Left ventricle myocardium inferior (tissue), 1 donor: Measurements from ENCODE around the gene ANO10. TPM values are rescaled to one million over a fixed set of nuclear protein-coding genes. Genes with fewer than 3 reads are reported as not detected.

ENCODE experiments used
- DNase-seq: peaks from one replicate; pipeline ENCODE4 v3.0.0-alpha.2; 2020
- H3K27ac ChIP-seq: fragments of 200-600 bp; replicated peaks from 2 replicates; pipeline ENCODE4 v1.8.0; 2021
- H3K27me3 ChIP-seq: fragments of 200-600 bp; 2 replicates; pipeline ENCODE4 v1.8.0; 2021; ENCODE audit warnings: low read depth
- H3K36me3 ChIP-seq: fragments of 200-600 bp; 2 replicates; pipeline ENCODE4 v1.8.0; 2021
- H3K4me1 ChIP-seq: fragments of 200-600 bp; 2 replicates; pipeline ENCODE4 v1.8.0; 2021
- H3K4me3 ChIP-seq: fragments of 200-600 bp; 2 replicates; pipeline ENCODE4 v1.8.0; 2021; ENCODE audit warnings: mild to moderate bottlenecking, moderate library complexity
- H3K9me3 ChIP-seq: fragments of 200-600 bp; replicated peaks from 2 replicates; pipeline ENCODE4 v1.8.0; 2021
- CTCF ChIP-seq: fragments of 200-600 bp; IDR thresholded peaks from 2 replicates; pipeline ENCODE4 v1.8.0; 2021; ENCODE audit warnings: antibody characterized with exemption, mild to moderate bottlenecking, borderline replicate concordance
- intact Hi-C: fragments of 100-400 bp; cut with micrococcal nuclease; formaldehyde crosslinking; loops from one replicate; pipeline ENCODE4 v1.11.0; 2022
- total RNA-seq: library from RNA; stranded (reverse); fragmentation: NEBNext Ultra II Directional; extraction: Animal tissue kit (Norgen Biotek cat#: 25700); gene quantifications from one replicate; pipeline ENCODE4 v1.2.1, GENCODE V29; 2021
- donor health status: DM: no; HTN: yes; CAD: no; lungs with severe emphysema.

Gene ANO10
- total RNA-seq, 1 donor from 2014 or later, result 12.6 TPM

GRCh38 chr3:43432462-43432861 is 189.3 kb downstream of the ANO10 start:
- no peak overlapping the region for H3K4me3 ChIP-seq
- no peak for DNase-seq
- no peaks in the 10 kb centered on the region for H3K27me3 ChIP-seq
- no peak for TF ChIP-seq CTCF
- H3K36me3 ChIP-seq, result no peaks in the 10 kb centered on the region
- no peak overlapping the region for H3K27ac ChIP-seq
- H3K9me3 ChIP-seq, result peaks cover 3% of the 10 kb centered on the region
- peaks cover 12% of the 10 kb centered on the region for H3K4me1 ChIP-seq
- intact Hi-C loops, result no loop called here

- no peaks in the 10 kb centered on the region for H3K36me3 ChIP-seq
- DNase-seq, result peak; percentile 69
- H3K4me1 ChIP-seq, result peaks cover 40% of the 10 kb centered on the region
- H3K27me3 ChIP-seq, result no peaks in the 10 kb centered on the region
- intact Hi-C loops, result no loop called here
- TF ChIP-seq CTCF, result no peak
- peak overlapping the region; percentile 82 for H3K27ac ChIP-seq
- H3K4me3 ChIP-seq, result no peak overlapping the region
- H3K9me3 ChIP-seq, result peaks cover 11% of the 10 kb centered on the region
Observed at GRCh38 chr3:43426388-43426787, 195.4 kb downstream of the ANO10 start.

- peak overlapping the region; percentile 82 for H3K27ac ChIP-seq
- no peak for DNase-seq
- intact Hi-C loops, result no loop called here
- no peak for TF ChIP-seq CTCF
- H3K9me3 ChIP-seq, result peaks cover 11% of the 10 kb centered on the region
- H3K4me1 ChIP-seq, result peaks cover 40% of the 10 kb centered on the region
- H3K36me3 ChIP-seq, result no peaks in the 10 kb centered on the region
- no peaks in the 10 kb centered on the region for H3K27me3 ChIP-seq
- H3K4me3 ChIP-seq, result no peak overlapping the region
Observed at GRCh38 chr3:43425829-43426228, 196.0 kb downstream of the ANO10 start.

- Histone ChIP-seq H3K27me3 (no peaks in the 10 kb centered on the region), H3K4me3 (no peak overlapping the region), H3K4me1 (peaks cover 50% of the 10 kb centered on the region), H3K36me3 (no peaks in the 10 kb centered on the region), H3K9me3 (peaks cover 11% of the 10 kb centered on the region), H3K27ac (peak overlapping the region; percentile 82)
- TF ChIP-seq CTCF, result no peak
- DNase-seq, result no peak
- intact Hi-C loops, result no loop called here
Observed at GRCh38 chr3:43423639-43424038, 198.2 kb downstream of the ANO10 start.

GRCh38 chr3:43423142-43423541 is 198.7 kb downstream of the ANO10 start:
- no peak for TF ChIP-seq CTCF
- Histone ChIP-seq H3K4me1 (peaks cover 55% of the 10 kb centered on the region), H3K9me3 (peaks cover 11% of the 10 kb centered on the region), H3K27me3 (no peaks in the 10 kb centered on the region), H3K4me3 (no peak overlapping the region), H3K27ac (peak overlapping the region; percentile 82), H3K36me3 (no peaks in the 10 kb centered on the region)
- peak; percentile 29 for DNase-seq
- intact Hi-C loops, result no loop called here
